SHP77 (cell line): Measurements from ENCODE around the gene MOB3B.
A peak's percentile ranks its signal among the peaks of the same experiment; 100 is the strongest.

ENCODE experiments used
- DNase-seq, 2 experiments: peaks; one replicate each; lab custom pipeline; 2025; lab: John Stamatoyannopoulos, UW

MOB3B gene

GRCh38 chr9:27445688-27446087 is 83.9 kb downstream of the MOB3B start:
- DNase-seq = no peak

- no peak for DNase-seq
These were observed 84.5 kb downstream of the MOB3B start for GRCh38 chr9:27445057-27445595.

- DNase-seq = no peak
These were observed 87.2 kb downstream of the MOB3B start for GRCh38 chr9:27442464-27442863.

GRCh38 chr9:27441741-27442070 is 87.9 kb downstream of the MOB3B start:
- no peak for DNase-seq

DNA sequence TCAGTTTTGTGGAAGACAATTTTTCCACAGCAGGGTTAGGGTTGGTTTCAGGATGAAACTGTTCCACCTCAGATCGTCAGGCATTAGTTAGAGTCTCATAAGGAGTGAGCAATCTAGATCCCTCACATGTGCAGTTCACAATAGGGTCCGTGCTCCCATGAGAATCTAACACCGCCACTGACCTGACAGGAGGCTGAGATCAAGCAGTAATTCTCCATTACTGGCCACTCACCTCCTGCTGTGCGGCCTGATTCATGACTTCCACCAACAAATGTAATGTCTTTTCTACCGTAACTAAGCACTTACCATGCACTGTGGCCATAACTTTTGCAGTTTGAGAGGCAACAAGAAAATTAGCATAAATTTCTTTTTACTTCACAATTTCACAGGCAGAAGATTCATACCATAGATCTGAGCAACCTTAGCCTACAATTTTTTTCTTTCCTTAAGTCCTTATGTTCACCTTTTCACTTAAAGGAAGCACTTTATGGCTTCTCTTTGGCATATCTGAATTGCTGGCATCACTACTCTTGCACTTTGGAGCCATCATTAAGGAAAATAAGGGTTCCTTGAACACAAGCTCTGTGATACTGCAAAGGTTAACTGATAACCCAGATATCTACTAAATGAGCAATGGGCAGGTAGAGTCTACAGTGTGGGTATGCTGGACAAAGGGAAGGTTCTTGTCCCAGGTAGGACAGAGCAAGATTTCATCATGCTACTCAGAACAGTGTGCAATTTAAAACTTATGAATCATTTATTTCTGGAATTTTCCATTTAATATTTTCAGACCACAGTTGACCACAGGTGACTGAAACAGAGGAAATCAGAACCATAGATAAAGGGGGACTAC is 88.5 kb downstream of the MOB3B start:
- no peak for DNase-seq

DNA sequence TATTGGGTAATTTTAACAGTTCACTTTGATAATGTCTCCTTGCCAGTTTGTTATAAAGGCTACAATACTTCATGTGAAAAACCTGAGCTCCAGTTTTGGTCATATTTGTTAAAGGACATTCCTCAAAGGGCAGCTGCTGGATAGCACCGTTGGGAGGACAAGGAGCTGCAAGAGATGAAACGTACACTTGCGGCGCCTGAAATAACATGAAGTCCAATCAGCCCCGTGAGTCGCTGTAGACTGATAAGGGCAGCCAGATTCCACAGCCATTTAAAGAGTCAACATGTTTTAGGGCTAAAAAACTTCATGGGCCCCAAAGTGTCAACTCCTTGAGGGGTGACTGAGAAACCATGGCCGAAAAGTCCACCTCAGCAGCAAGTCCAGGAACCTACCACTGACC is 91.1 kb downstream of the MOB3B start:
- DNase-seq = no peak

GRCh38 chr9:27437652-27438373 is 91.8 kb downstream of the MOB3B start:
- DNase-seq = peak in 1 of 2 experiments; percentile 13

DNA sequence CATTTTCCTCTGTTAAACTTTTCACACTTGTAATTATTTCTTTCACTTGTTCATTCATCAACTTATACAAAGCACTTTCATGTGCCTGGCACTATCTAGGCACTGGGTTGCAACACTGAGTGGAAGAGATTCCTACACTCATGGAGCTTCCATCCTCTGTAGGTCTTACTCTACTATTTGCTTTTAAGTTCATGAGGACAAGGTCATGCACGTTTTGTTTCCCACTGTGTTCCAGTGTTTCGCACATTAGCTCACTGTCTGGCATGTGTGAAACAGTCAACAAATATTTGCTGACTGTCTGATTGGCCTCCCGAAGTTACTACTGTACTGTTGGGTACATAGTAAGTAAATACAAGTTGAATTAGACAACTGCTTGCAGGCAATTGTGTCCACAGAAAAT is 93.4 kb downstream of the MOB3B start:
- DNase-seq = peak; percentile 2 to 17

DNA sequence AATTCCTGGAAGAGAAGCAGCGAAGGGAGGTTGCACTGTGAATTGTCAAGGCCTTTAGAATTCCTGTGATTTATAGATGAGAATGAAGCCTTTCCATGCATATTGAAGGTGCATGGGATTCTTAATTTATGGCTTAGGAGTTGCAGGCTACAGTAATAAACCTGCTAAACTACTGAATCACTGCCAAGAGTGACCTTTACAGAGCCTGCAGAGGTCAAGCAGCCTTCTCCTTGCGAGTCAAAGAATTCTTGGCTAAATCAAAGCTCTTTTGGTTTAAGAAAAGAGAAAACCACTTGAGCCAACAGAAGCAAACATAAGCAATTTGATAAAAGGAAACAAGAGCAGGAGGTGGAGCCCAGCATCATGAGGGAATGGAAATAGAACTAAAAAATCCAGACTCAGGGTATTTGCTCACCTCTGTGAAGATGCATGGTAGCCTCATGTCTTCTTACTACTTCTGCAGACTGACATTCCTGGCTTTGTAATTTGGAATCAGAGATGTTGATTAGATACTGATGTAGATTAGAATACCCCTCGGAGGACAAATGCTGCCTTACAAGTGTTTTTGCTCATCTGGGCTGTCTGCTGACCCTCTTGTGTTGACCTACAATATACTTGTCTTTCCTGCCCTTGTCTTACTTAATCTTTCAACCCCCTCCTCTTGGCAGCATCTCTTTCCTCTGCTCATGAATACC is 95.8 kb downstream of the MOB3B start:
- no peak for DNase-seq

DNA sequence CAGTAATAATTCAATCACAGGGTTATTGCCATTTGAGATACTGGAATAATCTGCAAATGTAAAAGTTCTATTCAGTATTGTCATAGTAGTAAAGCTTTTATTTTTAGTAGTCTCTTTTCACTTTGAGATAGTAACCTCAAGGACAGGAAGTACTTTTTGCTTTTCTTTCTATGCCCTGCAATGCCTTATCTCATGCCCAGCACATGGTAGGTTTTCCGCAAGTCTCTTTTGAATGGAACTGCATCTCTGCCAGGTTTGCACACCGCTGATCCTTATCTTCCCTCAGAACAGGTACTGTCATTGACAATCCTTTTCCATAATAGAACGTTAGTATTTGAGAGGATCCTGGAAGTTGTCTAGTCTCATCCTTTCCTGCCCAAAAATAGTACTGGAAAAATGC is 97.3 kb downstream of the MOB3B start:
- DNase-seq = no peak

- DNase-seq = no peak
These were observed 98.0 kb downstream of the MOB3B start for GRCh38 chr9:27431543-27432147.

DNA sequence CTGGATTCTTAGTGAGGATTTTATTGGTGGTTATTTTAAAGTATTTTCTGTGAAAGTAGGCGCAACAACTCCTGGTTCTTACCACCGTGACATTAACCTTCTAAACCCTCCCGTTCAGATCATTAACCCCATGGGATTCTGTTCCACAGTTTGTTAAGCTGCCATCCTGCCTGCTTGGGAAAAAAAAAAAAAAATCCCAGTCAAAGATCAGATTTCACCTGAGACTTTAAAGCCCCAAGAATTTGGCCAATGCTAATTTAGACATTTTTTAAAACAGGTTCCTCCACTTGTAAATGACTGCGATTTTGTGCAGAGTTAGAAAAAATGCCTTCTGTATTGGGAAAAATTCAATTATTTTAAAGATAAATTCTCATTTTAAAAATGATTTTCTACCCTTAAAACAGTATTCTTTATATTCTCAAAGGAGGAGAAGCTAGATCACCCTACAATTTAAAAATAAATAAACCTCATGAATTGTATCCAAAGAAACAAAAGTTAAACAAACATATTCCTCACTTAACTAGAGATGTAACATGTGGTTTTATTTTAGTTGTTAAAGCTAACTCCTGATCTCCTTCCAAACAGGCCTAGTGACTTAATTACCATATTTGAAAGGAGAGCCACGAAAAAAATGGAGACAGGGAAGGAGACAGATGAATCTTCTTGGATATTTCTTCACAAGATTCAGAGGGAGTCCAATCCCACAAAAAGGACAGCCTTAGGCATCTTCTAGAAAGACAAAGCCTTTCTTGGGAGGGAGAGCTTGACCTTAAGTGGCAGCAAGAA is 98.7 kb downstream of the MOB3B start:
- no peak for DNase-seq

DNA sequence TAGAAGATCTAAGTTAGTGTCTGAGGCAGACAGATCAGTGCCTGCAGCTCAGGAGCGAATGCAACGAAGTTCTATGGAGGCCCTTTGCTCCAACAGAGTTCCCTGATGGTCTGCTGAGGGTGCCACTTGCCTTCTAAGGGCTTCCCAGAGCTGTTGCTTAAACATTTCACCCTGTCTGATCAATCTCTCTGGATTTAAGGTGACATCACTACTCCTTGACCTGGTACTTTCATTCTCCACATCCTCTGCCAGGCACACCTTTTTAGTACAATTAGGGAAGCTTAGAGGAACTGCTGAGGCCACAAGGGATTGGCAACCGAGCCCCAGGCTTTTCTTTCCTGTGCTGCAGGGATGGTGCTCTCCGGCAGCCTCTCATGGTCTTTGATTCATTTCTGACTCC is 99.7 kb downstream of the MOB3B start:
- DNase-seq = no peak

DNA sequence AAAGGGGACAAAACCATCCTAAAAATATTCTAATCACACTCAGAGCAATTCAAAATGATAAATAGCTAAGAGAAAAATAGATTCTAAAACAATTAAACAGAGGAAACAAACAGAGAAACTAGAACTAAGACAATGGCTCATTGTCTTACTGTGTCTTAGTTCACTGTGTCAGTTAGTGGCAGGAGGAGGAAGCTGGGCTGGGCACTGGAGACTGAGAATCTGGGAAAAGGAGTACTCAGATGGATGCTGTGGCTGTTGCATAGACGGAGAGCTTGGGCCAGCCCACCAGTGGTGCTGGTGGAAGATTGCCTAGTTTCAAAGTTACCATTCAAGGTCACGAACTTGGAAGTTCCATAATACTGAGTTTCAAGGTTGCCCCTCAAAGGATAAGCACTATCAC is 100.2 kb downstream of the MOB3B start:
- no peak for DNase-seq

GRCh38 chr9:27428551-27428950 is 101.1 kb downstream of the MOB3B start:
- no peak for DNase-seq

DNA sequence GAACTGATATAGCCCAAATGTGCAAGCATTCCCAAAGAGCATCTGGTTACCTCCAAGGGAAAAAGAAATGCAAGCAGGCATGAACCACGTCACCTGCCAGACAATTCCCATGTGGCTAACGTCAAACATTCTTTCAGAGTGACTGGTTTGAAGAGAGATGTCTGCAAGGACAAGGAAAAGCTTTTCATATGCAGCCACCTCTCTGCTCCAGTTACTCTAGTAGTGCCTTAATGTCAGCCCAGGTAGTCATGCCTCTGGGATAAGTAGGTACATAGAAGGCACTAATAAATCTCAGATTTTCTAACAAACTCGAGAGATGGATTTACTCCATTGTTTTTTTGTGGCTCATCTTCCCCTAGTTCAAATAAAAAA is 102.4 kb downstream of the MOB3B start:
- no peak for DNase-seq

- DNase-seq = no peak
These were observed 102.9 kb downstream of the MOB3B start for GRCh38 chr9:27426511-27427271.

DNA sequence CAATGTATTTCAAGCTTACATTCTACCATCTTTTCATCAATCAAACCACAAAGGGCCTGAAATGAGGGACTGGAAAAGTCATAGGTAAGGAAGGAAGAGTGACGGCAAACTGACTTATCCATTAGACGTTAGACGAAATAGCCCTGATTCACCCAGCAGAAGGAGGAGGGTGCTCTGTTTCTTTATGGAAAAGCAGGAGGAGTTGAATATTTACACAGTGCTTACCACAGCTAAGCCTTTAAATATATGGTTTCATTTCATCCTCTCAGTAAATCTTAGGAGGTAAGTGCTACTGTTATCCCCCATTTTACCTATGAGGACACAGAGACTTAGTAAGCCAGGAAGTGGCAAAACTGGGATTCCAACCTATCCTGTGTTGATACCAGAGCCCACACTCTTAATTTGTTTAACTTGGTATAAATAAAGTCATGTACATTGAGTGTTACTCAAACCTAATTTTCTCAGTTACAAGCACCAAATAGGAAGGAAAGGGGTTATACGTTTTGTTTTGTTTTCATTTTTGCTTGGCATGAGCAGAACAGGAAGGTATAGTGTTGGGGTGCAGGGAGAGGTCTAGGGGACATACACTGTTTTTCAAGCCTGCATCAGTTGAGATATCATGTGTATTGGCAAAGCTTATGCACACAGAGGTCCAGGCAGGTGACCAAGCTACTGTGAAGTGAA is 103.6 kb downstream of the MOB3B start:
- DNase-seq = no peak

- DNase-seq = no peak
These were observed 105.5 kb downstream of the MOB3B start for GRCh38 chr9:27423915-27424710.
